RWPE1 (cell line): ENCODE measurements around the gene GOLT1A.

Experiments used
- CTCF ChIA-PET: fragments of 350-600 bp; sonication (Branson Sonifier 250); formaldehyde crosslinking; extraction: SDS; loops from one replicate; lab custom pipeline; 2021; lab: Yijun Ruan, JAX
- POLR2A ChIA-PET: fragments of 400-600 bp; formaldehyde crosslinking; extraction: SDS; loops from one replicate; lab custom pipeline; 2020; ENCODE audit warnings: antibody characterized with exemption; ENCODE audit not compliant: low non-redundant PET; lab: Yijun Ruan, JAX
- DNase-seq: peaks from one replicate; pipeline ENCODE4 v3.0.0; 2012; ENCODE audit warnings: low spot score
- H3K27ac ChIP-seq: fragments of 450-650 bp; 2 replicates; pipeline ENCODE4 v1.5.1; 2017
- TF ChIP-seq, protein P1 (sequence below): fragments of 450-650 bp; conservative IDR thresholded peaks from 2 replicates; pipeline ENCODE4 v1.5.1; 2017; ENCODE audit warnings: low read depth, mild to moderate bottlenecking

The GOLT1A gene

DNA sequence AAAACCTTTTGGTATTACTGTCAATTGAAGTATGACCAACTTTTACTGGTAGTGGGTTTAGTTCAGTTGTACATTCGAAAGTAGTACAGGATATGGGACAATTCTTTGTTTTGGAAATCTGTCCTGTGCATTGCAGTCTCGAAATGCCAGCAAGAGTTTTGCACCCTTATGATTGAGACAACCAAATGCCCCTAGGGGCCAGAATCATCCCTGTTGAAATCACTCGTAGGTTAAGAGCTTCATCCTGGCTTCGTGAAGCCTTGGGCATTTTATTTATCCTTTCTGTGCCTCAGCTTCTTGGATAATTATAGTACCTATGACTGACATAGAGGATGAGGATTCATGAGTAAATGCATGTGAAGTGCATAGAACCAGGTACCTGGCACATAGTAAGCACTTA lies 2.4 kb upstream of the GOLT1A start:
- ChIA-PET POLR2A (interaction anchor here (0.9 kb wide), 1 partner anchor 38 kb away, joined by 5 read pairs; no protein-coding TSS in a partner anchor), CTCF (interaction anchor here (0.5 to 4.2 kb wide), 4 partner anchors 9 to 726 kb away, joined by 3 to 37 read pairs (median 23); no protein-coding TSS in a partner anchor)
- no peak overlapping the region for H3K27ac ChIP-seq
- TF ChIP-seq, protein P1, sequence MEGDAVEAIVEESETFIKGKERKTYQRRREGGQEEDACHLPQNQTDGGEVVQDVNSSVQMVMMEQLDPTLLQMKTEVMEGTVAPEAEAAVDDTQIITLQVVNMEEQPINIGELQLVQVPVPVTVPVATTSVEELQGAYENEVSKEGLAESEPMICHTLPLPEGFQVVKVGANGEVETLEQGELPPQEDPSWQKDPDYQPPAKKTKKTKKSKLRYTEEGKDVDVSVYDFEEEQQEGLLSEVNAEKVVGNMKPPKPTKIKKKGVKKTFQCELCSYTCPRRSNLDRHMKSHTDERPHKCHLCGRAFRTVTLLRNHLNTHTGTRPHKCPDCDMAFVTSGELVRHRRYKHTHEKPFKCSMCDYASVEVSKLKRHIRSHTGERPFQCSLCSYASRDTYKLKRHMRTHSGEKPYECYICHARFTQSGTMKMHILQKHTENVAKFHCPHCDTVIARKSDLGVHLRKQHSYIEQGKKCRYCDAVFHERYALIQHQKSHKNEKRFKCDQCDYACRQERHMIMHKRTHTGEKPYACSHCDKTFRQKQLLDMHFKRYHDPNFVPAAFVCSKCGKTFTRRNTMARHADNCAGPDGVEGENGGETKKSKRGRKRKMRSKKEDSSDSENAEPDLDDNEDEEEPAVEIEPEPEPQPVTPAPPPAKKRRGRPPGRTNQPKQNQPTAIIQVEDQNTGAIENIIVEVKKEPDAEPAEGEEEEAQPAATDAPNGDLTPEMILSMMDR, result no peak
- no peak for DNase-seq

GRCh38 chr1:204212715-204213114 lies 1.1 kb downstream of the GOLT1A start:
- no peak for DNase-seq
- TF ChIP-seq, protein P1, result no peak
- CTCF ChIA-PET, result interaction anchor here (2.0 to 4.2 kb wide), 2 partner anchors 50 to 150 kb away, joined by 15 to 37 read pairs; no protein-coding TSS in a partner anchor
- POLR2A ChIA-PET, result no interaction called here
- H3K27ac ChIP-seq, result no peak overlapping the region

DNA sequence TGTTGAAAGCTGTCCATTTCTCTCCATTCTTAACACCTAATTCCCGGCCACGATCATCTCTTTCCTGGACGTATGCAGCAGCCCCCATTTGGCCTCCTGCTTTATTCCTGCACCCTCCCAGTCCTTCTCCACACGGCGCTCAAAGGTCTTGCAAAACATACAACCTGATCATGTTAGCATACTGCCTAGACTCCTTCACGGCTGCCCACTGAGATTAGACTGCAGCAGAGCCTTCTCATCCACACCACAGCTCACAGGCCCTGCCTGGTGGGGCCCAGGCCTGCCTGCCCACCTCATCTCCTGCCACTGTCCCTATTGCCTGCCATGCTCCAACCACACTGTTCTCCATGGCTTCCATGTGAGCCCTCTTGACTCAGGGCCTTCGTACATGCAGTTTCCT lies 2.7 kb downstream of the GOLT1A start:
- POLR2A ChIA-PET, result no interaction called here
- H3K27ac ChIP-seq, result no peak overlapping the region
- DNase-seq, result no peak
- CTCF ChIA-PET, result interaction anchor here (0.5 to 2.9 kb wide), 5 partner anchors 11 to 1669 kb away, joined by 3 to 30 read pairs (median 4); no protein-coding TSS in a partner anchor
- TF ChIP-seq, protein P1, result no peak

GRCh38 chr1:204207136-204207616 lies 6.6 kb downstream of the GOLT1A start:
- no peak overlapping the region for H3K27ac ChIP-seq
- DNase-seq, result peak; percentile 91
- TF ChIP-seq, protein P1, result peak; percentile 95
- POLR2A ChIA-PET, result interaction anchor here (0.5 kb wide), 1 partner anchor 343 kb away, joined by 3 read pairs; no protein-coding TSS in a partner anchor
- CTCF ChIA-PET, result interaction anchor here (0.5 to 7.3 kb wide), 57 partner anchors 10 to 1734 kb away, joined by 3 to 144 read pairs (median 5); partner anchors contain the start of genes ETNK2, KISS1, REN and SNRPE

DNA sequence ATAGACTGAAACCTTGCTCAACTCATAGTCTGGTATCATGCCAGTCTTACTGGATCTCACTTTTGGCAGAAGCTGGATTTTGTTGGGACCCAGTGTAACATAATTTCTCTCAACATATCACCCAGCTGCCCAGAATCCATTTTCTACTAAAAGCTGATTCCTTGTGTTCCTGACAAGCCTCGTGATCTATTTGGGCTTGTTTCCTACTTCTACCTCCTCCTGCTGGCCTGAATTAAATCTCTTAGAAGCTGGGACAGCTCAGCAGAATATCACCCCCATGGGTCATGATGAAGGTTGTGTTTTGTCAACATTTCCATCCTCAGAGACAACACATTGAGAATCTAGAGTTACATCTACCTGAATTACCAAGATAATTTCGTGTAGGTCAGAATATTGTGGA lies 7.7 kb downstream of the GOLT1A start:
- POLR2A ChIA-PET, result no interaction called here
- TF ChIP-seq, protein P1, result no peak
- H3K27ac ChIP-seq, result no peak overlapping the region
- DNase-seq, result no peak
- CTCF ChIA-PET, result interaction anchor here (0.7 to 7.3 kb wide), 11 partner anchors 12 to 156 kb away, joined by 3 to 144 read pairs (median 8); partner anchors contain the start of gene REN

- TF ChIP-seq, protein P1, result no peak
- CTCF ChIA-PET, result interaction anchor here (0.6 to 7.3 kb wide), 10 partner anchors 15 to 193 kb away, joined by 3 to 144 read pairs (median 7); partner anchors contain the start of gene REN
- H3K27ac ChIP-seq, result no peak overlapping the region
- POLR2A ChIA-PET, result no interaction called here
- no peak for DNase-seq
These were observed 8.3 kb downstream of the GOLT1A start for GRCh38 chr1:204205486-204205885.
